ENCODE results near the gene FAP. TPM values are rescaled to one million over a fixed set of nuclear protein-coding genes. Genes with fewer than 3 reads are reported as not detected.
A peak's percentile ranks its signal among the peaks of the same experiment; 100 is the strongest.

FAP gene
- total RNA-seq, 4 donors from 2014 or later = 1.4 to 3.5 (median 2.0) TPM; not detected in 1

- Histone ChIP-seq H3K4me3 (no peak overlapping the region), H3K9me3 (no peaks in the 10 kb centered on the region), H3K36me3 (no peaks in the 10 kb centered on the region), H3K27ac (no peak overlapping the region), H3K4me1 (peaks cover 0 to 17% (median 0%) of the 10 kb centered on the region in 4 donors), H3K27me3 (no peaks in the 10 kb centered on the region)
- TF ChIP-seq CTCF (IDR thresholded peaks at IDR 0.05) = no peak
- TF ChIP-seq POLR2AphosphoS5 (IDR thresholded peaks at IDR 0.05) = no peak
- TF ChIP-seq EP300 (IDR thresholded peaks at IDR 0.05; ENCODE audit: low read depth) = no peak
- TF ChIP-seq POLR2A (IDR thresholded peaks at IDR 0.05) = no peak
- intact Hi-C loops (cut with DNase I; ENCODE audit: low total_unique reads) (no loop called here), in situ Hi-C loops (cut with MboI; ENCODE audit: low pct_ligation_motif_present in 1 of 4, low pct_unique_long_range_greater_than_20kb in 1 of 4, low sequenced_read_pairs in 3 of 4) (no loop called here)
- 66 to 89% methylated on average over 5 of the region's 5 CpGs for WGBS, 2 donors (ENCODE audit: low coverage in 1 of 2)
- no peak for DNase-seq
These were observed 57.6 kb downstream of the FAP start for GRCh38 chr2:162185541-162186232.

- Histone ChIP-seq H3K36me3 (no peaks in the 10 kb centered on the region), H3K9me3 (no peaks in the 10 kb centered on the region), H3K27ac (no peak overlapping the region), H3K27me3 (no peaks in the 10 kb centered on the region), H3K4me3 (no peak overlapping the region), H3K4me1 (peaks cover 0 to 17% (median 0%) of the 10 kb centered on the region in 4 donors)
- TF ChIP-seq EP300 (IDR thresholded peaks at IDR 0.05; ENCODE audit: low read depth) (no peak), POLR2AphosphoS5 (IDR thresholded peaks at IDR 0.05) (peak in 2 of 3 donors; percentile 12 to 21)
- in situ Hi-C loops (cut with MboI; ENCODE audit: low pct_ligation_motif_present in 1 of 4, low pct_unique_long_range_greater_than_20kb in 1 of 4, low sequenced_read_pairs in 3 of 4) = no loop called here
- WGBS, 2 donors (ENCODE audit: low coverage in 1 of 2) = 27 to 38% methylated on average over 1 to 2 of the region's 2 CpGs
- intact Hi-C loops (cut with DNase I; ENCODE audit: low total_unique reads) = no loop called here
- no peak for DNase-seq
These were observed 58.3 kb downstream of the FAP start for GRCh38 chr2:162184821-162185450.

DNA sequence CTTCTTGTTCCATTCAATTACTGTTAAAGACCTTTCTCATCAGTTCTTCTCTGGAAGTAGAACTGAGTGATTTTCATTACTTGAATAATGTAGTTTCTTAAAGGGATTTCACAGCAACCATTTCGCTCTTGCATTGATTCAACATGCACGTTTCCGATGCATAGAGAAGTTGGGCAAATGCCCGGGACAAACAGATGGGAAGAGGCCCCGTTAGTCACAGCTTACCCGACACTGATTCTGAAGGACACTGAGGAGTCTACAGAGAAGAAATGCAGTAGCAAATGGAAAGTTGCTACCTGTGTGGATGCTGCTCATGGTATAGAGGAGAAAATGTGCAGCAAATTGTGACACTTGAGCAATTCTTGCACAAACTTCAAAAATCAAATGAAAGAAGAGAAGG, 58.9 kb downstream of the FAP start:
- in situ Hi-C loops (cut with MboI; ENCODE audit: low pct_ligation_motif_present in 1 of 4, low pct_unique_long_range_greater_than_20kb in 1 of 4, low sequenced_read_pairs in 3 of 4) = no loop called here
- intact Hi-C loops (cut with DNase I; ENCODE audit: low total_unique reads) = no loop called here
- H3K4me1 ChIP-seq = peaks cover 0 to 17% (median 0%) of the 10 kb centered on the region in 4 donors
- TF ChIP-seq EP300 (IDR thresholded peaks at IDR 0.05; ENCODE audit: low read depth) = no peak
- H3K27ac ChIP-seq = no peak overlapping the region
- DNase-seq = no peak
- WGBS, 2 donors (ENCODE audit: low coverage in 1 of 2) = 60 to 71% methylated on average over 1 to 6 of the region's 6 CpGs
- no peaks in the 10 kb centered on the region for H3K27me3 ChIP-seq
- H3K4me3 ChIP-seq = no peak overlapping the region
- no peaks in the 10 kb centered on the region for H3K36me3 ChIP-seq
- H3K9me3 ChIP-seq = no peaks in the 10 kb centered on the region

DNA sequence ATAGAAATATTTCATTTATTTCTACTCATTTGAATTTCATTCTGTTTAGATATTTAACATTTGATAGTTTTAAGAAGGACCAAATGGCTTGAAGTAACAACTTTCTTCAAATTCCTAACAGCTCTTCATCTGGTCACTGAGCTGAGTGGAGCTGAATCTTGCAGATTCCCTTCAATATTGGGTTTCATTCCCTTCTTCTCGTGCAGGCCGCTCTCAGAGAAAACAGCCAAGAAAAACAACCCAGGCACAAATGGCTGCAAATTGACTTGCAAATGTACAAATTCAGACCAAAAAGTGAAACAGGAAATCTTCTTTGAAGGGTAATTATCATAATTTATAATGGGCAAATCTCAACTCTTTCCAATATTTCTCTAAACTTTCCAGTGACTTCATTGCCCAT, 60.9 kb downstream of the FAP start:
- Histone ChIP-seq H3K36me3 (no peaks in the 10 kb centered on the region), H3K27ac (no peak overlapping the region), H3K4me1 (peaks cover 0 to 17% (median 0%) of the 10 kb centered on the region in 4 donors), H3K27me3 (no peaks in the 10 kb centered on the region), H3K9me3 (no peaks in the 10 kb centered on the region), H3K4me3 (no peak overlapping the region)
- in situ Hi-C loops (cut with MboI; ENCODE audit: low pct_ligation_motif_present in 1 of 4, low pct_unique_long_range_greater_than_20kb in 1 of 4, low sequenced_read_pairs in 3 of 4) = no loop called here
- 92% methylated on average over 2 of the region's 2 CpGs; no CpG with 5 or more reads in 1 of the 2 donors for WGBS, 2 donors (ENCODE audit: low coverage in 1 of 2)
- intact Hi-C loops (cut with DNase I; ENCODE audit: low total_unique reads) = no loop called here
- TF ChIP-seq CTCF (IDR thresholded peaks at IDR 0.05) (no peak), POLR2A (IDR thresholded peaks at IDR 0.05) (no peak)
- DNase-seq = no peak

GRCh38 chr2:162177301-162177700, 65.9 kb downstream of the FAP start:
- H3K4me3 ChIP-seq = no peak overlapping the region
- no peaks in the 10 kb centered on the region for H3K27me3 ChIP-seq
- no peaks in the 10 kb centered on the region for H3K9me3 ChIP-seq
- in situ Hi-C loops (cut with MboI; ENCODE audit: low pct_ligation_motif_present in 1 of 4, low pct_unique_long_range_greater_than_20kb in 1 of 4, low sequenced_read_pairs in 3 of 4) (no loop called here), intact Hi-C loops (cut with DNase I; ENCODE audit: low total_unique reads) (no loop called here)
- TF ChIP-seq POLR2A (IDR thresholded peaks at IDR 0.05) = no peak
- TF ChIP-seq EP300 (IDR thresholded peaks at IDR 0.05; ENCODE audit: low read depth) = no peak
- TF ChIP-seq CTCF (IDR thresholded peaks at IDR 0.05) = no peak
- no peak for TF ChIP-seq POLR2AphosphoS5 (IDR thresholded peaks at IDR 0.05)
- no peak for DNase-seq
- H3K4me1 ChIP-seq = no peaks in the 10 kb centered on the region
- H3K27ac ChIP-seq = no peak overlapping the region
- WGBS, 2 donors (ENCODE audit: low coverage in 1 of 2) = 73 to 76% methylated on average over 4 of the region's 4 CpGs
- H3K36me3 ChIP-seq = no peaks in the 10 kb centered on the region
